ENCODE data around the gene CRELD2.
A peak's percentile ranks its signal among the peaks of the same experiment; 100 is the strongest.

Gene CRELD2, protein sequence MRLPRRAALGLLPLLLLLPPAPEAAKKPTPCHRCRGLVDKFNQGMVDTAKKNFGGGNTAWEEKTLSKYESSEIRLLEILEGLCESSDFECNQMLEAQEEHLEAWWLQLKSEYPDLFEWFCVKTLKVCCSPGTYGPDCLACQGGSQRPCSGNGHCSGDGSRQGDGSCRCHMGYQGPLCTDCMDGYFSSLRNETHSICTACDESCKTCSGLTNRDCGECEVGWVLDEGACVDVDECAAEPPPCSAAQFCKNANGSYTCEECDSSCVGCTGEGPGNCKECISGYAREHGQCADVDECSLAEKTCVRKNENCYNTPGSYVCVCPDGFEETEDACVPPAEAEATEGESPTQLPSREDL

DNA sequence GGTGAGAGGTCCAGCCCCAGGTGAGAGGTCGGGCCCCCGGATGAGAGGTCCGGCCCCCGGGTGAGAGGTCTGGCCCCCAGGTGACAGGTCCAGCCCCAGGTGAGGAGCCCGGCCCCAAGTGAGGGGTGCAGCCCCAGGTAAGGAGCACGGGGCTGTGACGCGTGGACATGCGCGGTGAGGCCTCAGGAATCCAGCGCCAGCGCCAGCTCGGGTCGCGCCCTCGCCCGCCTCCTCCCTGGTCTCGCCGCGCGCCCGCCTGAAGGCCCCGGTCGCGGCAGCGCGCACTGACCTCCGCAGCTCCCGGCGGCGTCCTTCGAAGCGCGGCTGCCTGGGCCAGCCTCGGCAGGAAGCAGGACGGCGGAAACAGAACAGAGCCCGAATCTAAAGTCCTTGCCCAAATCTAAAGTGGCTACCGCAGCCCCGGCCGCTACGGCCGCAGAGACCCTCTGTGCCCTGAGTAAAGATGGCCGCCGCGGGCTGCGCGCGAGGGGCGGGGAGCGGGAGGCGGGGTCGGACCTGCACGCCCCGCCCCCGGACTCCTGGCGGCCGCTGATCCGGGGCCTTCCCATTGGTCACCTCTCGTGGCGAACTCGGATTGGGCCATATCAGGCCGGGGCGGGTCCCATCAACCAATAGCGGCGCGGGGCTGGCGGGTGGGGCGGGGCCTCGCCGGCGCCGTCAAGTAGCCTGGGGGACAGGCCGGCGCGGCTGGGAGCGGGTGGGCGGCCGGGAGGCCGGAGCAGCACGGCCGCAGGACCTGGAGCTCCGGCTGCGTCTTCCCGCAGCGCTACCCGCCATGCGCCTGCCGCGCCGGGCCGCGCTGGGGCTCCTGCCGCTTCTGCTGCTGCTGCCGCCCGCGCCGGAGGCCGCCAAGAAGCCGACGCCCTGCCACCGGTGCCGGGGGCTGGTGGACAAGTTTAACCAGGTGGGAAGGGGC lies at the start of gene CRELD2, which contains the start of gene ALG12:
Gene CRELD2 (plus strand): TSS at position 661 of the 937 bp plus-strand sequence. CDS start 136 bp downstream, at position 797.
Gene ALG12 (minus strand): TSS at position 465 of the 937 bp plus-strand sequence. CDS start 4,673 bp downstream, outside the sequence.
- no peaks in the 10 kb centered on the region for H3K27me3 ChIP-seq (replicated peaks; ENCODE audit: control insufficient read depth, insufficient read depth, low read length)
- peak; percentile 97 for DNase-seq (ENCODE audit: extremely low read depth, insufficient read length)
- peaks cover 24% of the 10 kb centered on the region for H3K36me3 ChIP-seq (ENCODE audit: control insufficient read depth, insufficient read depth, low read length)
- peak within 1 kb of the TSS; percentile 95 for H3K4me3 ChIP-seq (replicated peaks; ENCODE audit: low read depth, low read length)
- TF ChIP-seq, protein P1, sequence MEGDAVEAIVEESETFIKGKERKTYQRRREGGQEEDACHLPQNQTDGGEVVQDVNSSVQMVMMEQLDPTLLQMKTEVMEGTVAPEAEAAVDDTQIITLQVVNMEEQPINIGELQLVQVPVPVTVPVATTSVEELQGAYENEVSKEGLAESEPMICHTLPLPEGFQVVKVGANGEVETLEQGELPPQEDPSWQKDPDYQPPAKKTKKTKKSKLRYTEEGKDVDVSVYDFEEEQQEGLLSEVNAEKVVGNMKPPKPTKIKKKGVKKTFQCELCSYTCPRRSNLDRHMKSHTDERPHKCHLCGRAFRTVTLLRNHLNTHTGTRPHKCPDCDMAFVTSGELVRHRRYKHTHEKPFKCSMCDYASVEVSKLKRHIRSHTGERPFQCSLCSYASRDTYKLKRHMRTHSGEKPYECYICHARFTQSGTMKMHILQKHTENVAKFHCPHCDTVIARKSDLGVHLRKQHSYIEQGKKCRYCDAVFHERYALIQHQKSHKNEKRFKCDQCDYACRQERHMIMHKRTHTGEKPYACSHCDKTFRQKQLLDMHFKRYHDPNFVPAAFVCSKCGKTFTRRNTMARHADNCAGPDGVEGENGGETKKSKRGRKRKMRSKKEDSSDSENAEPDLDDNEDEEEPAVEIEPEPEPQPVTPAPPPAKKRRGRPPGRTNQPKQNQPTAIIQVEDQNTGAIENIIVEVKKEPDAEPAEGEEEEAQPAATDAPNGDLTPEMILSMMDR (IDR thresholded peaks at IDR 0.05; ENCODE audit: insufficient read depth, low read length, poor library complexity, severe bottlenecking), result no peak

DNA sequence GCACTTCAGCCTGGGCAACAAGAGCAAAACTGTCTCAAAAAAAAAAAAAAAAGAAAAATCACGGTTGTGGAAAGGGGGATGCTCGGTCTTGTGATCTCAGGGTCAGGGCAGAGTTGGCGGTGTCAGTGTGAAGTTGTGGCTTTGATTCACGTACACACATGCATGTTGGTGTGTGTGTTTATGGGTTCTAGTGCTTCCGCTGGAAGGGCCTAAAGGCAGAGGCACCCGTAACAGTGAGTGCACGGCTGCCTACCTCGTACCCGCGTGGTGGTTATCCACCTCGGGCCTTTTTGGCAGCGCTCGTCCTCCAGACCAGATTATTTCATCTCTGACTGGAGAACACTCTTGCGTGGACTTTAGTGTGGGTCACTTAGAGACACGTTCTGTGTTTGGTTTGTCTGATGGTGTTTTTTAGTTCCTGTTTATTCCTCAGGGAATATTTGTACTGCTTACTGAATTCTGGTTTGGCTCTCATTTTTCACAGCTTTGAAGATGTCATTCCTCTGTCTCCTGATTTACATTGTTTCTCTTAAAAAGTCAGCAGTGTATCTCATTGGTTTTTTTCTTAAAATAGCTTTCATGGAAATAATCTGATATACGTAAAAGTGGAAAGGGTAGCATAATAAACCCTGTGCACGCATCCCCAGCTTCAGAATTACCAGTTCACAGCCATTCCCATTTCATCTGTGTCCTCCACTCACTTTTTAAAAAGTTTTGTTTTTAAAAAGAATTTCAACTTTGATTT lies 49.2 kb upstream of the CRELD2 start:
- H3K36me3 ChIP-seq (ENCODE audit: control insufficient read depth, insufficient read depth, low read length), result no peaks in the 10 kb centered on the region; the same call in 1 of the 2 replicates
- no peaks in the 10 kb centered on the region for H3K27me3 ChIP-seq (replicated peaks; ENCODE audit: control insufficient read depth, insufficient read depth, low read length)
- H3K4me3 ChIP-seq (replicated peaks; ENCODE audit: low read depth, low read length), result no peak overlapping the region
- no peak for DNase-seq (ENCODE audit: extremely low read depth, insufficient read length)
- TF ChIP-seq, protein P1 (IDR thresholded peaks at IDR 0.05; ENCODE audit: insufficient read depth, low read length, poor library complexity, severe bottlenecking), result no peak

DNA sequence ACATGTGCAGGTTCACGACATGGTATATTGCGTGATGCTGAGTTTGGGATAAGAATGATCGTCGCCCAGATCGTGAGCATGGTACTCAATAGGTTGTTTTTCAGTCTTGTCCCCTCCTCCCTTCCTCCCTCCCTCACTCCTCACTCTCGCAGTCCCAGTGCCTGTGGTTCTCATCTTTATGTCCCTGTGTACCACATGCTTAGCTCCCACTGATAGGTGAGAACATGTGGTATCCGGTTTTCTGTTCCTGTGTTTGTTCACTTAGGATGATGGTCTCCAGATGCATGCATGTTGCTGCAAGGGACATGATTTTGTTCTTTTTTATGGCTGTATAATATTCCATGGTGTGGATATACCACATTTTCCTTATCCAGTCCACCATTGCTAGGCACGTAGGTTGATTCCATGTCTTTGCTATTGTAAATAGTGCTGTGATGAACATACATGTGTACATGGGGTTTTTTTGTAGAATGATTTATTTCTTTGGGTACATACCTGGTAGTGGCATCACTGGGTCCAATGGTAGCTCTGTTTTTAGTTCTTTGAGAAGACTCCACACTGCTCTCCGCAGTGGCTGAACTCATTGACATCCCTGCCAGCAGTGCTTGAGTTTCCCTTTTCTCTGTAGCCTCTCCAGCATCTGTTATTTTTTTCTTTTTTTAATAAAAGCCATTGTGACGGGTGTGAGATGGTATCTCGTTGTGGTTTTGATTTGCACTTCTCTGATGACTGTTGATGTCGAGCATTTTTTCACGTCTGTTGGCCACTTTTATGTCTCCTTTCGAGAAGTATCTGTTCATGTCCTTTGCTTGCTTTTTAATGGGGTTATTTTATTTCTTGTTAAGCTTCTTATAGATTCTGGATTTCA lies 48.4 kb upstream of the CRELD2 start:
- H3K36me3 ChIP-seq (ENCODE audit: control insufficient read depth, insufficient read depth, low read length), result no peaks in the 10 kb centered on the region; the same call in 1 of the 2 replicates
- no peak for DNase-seq (ENCODE audit: extremely low read depth, insufficient read length)
- TF ChIP-seq, protein P1 (IDR thresholded peaks at IDR 0.05; ENCODE audit: insufficient read depth, low read length, poor library complexity, severe bottlenecking), result no peak
- no peak overlapping the region for H3K4me3 ChIP-seq (replicated peaks; ENCODE audit: low read depth, low read length)
- no peaks in the 10 kb centered on the region for H3K27me3 ChIP-seq (replicated peaks; ENCODE audit: control insufficient read depth, insufficient read depth, low read length)

DNA sequence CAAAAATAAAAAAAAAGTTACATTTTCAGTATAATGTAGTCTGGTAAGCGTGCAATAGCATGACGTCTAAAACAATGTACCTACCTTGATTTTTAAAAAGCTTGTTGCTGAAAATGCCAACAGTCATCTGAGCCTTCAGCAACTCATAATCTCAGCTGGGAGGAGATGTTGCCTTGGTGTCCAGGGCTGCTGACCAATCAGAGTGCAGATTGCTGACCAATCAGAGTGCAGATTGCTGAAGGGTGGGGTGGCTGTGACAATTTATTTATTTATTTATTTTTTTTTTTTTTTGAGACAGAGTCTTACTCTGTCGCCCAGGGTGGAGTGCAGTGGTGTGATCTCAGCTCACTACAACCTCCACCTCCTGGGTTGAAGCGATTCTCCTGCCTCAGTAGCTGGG lies 47.0 kb upstream of the CRELD2 start:
- no peaks in the 10 kb centered on the region; the same call in 1 of the 2 replicates for H3K36me3 ChIP-seq (ENCODE audit: control insufficient read depth, insufficient read depth, low read length)
- no peak overlapping the region for H3K4me3 ChIP-seq (replicated peaks; ENCODE audit: low read depth, low read length)
- TF ChIP-seq, protein P1 (IDR thresholded peaks at IDR 0.05; ENCODE audit: insufficient read depth, low read length, poor library complexity, severe bottlenecking), result no peak
- DNase-seq (ENCODE audit: extremely low read depth, insufficient read length), result no peak
- no peaks in the 10 kb centered on the region for H3K27me3 ChIP-seq (replicated peaks; ENCODE audit: control insufficient read depth, insufficient read depth, low read length)

Measured in GM06990 (cell line).